Erythroblast (primary cell): ENCODE data around the gene FBXL17.

ENCODE experiments used
- GATA1 ChIP-seq: IDR thresholded peaks from 2 replicates; pipeline ENCODE4 v1.6.1; 2011; ENCODE audit warnings: low read depth, mild to moderate bottlenecking, control low read depth, low read length, moderate library complexity
- POLR2A ChIP-seq: IDR thresholded peaks from 2 replicates; pipeline ENCODE4 v1.6.1; 2011; ENCODE audit warnings: mild to moderate bottlenecking, low read length

- TF ChIP-seq POLR2A (no peak), GATA1 (no peak)
These were observed 6.1 kb downstream of the FBXL17 start for GRCh38 chr5:108375768-108376167.
